B cell (primary cell): ENCODE measurements around the gene SHISA8. TPM values are rescaled to one million over a fixed set of nuclear protein-coding genes. Genes with fewer than 3 reads are reported as not detected.

Experiments used
- ATAC-seq: fragments of 200-7000 bp; cut with Tn5 transposase; one replicate; pipeline ENCODE4 v1.10.0; 2021; ENCODE audit warnings: low read depth, mild to moderate bottlenecking, moderate number of reproducible peaks, moderate library complexity
- CTCF ChIA-PET: fragments of 350-600 bp; sonication (Branson Sonifier 250); formaldehyde crosslinking; loops from one replicate; lab custom pipeline; 2021; ENCODE audit warnings: antibody characterized with exemption, inconsistent platforms; lab: Charles Lee
- POLR2A ChIA-PET: fragments of 350-600 bp; sonication (Branson Sonifier 250); formaldehyde crosslinking; loops from one replicate; lab custom pipeline; 2021; ENCODE audit warnings: antibody characterized with exemption; lab: Charles Lee
- DNase-seq: peaks from one replicate; pipeline ENCODE4 v3.0.0; 2013
- H2AFZ ChIP-seq: 2 replicates; pipeline ENCODE4 v1.6.1; 2012; ENCODE audit warnings: mild to moderate bottlenecking, low read depth, low read length; ENCODE audit not compliant: insufficient read depth, poor library complexity, severe bottlenecking
- H3K27ac ChIP-seq, 2 donors: 1 replicate in 1 of 2; 2 replicates in 1 of 2; pipeline ENCODE4 v1.5.1; 2012 to 2013; ENCODE audit warnings: low read length in 2 of 2, mild to moderate bottlenecking in 2 of 2, moderate library complexity in 1 of 2
- H3K27me3 ChIP-seq, 4 experiments: fragments of 200-600 bp in 1 of 4; sonication (generic) in 1 of 4; replicated peaks in 1 of 4; 1 replicate in 2 of 4; 2 replicates in 2 of 4; pipeline versions ENCODE4 v1.6.1 to v1.7.0; 2013 to 2016; ENCODE audit warnings: low read length in 3 of 4, mild to moderate bottlenecking in 2 of 4, mixed read lengths in 1 of 4, moderate library complexity in 1 of 4; ENCODE audit not compliant: insufficient read depth in 4 of 4, control insufficient read depth in 3 of 4; ENCODE audit errors: control extremely low read depth in 1 of 4
- H3K36me3 ChIP-seq, 2 experiments: replicated peaks in 1 of 2; 1 replicate in 1 of 2; 2 replicates in 1 of 2; pipeline versions ENCODE4 v1.6.1 to v1.7.1; 2013; ENCODE audit warnings: low read length in 1 of 2; ENCODE audit not compliant: insufficient read depth in 2 of 2, control insufficient read depth in 1 of 2; ENCODE audit errors: control extremely low read depth in 1 of 2, extremely low read depth in 1 of 2
- H3K4me1 ChIP-seq, 2 donors: fragments of 200-600 bp in 1 of 2; sonication (generic) in 1 of 2; 1 replicate in 1 of 2; 2 replicates in 1 of 2; pipeline versions ENCODE4 v1.5.1 to v1.6.1; 2013 to 2017; ENCODE audit warnings: low read length in 2 of 2; ENCODE audit not compliant: control insufficient read depth in 2 of 2, insufficient read depth in 2 of 2
- H3K4me2 ChIP-seq: replicated peaks from 2 replicates; pipeline ENCODE3; 2012; ENCODE audit warnings: mild to moderate bottlenecking, low read depth, low read length; ENCODE audit not compliant: poor library complexity, severe bottlenecking
- H3K4me3 ChIP-seq, 5 experiments: fragments of 200-600 bp in 1 of 5; sonication (generic) in 1 of 5; 1 replicate in 3 of 5; 2 replicates in 2 of 5; pipeline versions ENCODE4 v1.5.1 to v1.7.0; 2011 to 2016; ENCODE audit warnings: low read length in 4 of 5, mild to moderate bottlenecking in 4 of 5, low read depth in 2 of 5, control low read depth in 1 of 5, moderate library complexity in 1 of 5; ENCODE audit not compliant: insufficient read depth in 1 of 5; ENCODE audit errors: control extremely low read depth in 1 of 5, extremely low read depth in 1 of 5
- H3K79me2 ChIP-seq: fragments of 200-600 bp; sonication (generic); one replicate; pipeline ENCODE4 v1.6.0; 2016; ENCODE audit warnings: low read length; ENCODE audit not compliant: control insufficient read depth, insufficient read depth
- H3K9ac ChIP-seq: fragments of 200-600 bp; sonication (generic); 2 replicates; pipeline ENCODE4 v1.6.1; 2017; ENCODE audit warnings: mild to moderate bottlenecking, low read length, moderate library complexity
- H3K9me3 ChIP-seq, 3 donors: one replicate each; pipeline versions ENCODE4 v1.6.1 to v1.7.1; 2013; ENCODE audit warnings: low read length in 2 of 3; ENCODE audit not compliant: control insufficient read depth in 2 of 3, insufficient read depth in 1 of 3; ENCODE audit errors: control extremely low read depth in 1 of 3
- H4K20me1 ChIP-seq: 2 replicates; pipeline ENCODE4 v1.6.0; 2012; ENCODE audit warnings: mild to moderate bottlenecking, low read length; ENCODE audit not compliant: insufficient read depth, control insufficient read depth, poor library complexity, severe bottlenecking
- H3K27ac Mint-ChIP-seq: one replicate; pipeline ENCODE4 v1.8.0; 2021; ENCODE audit warnings: mixed read lengths
- H3K27me3 Mint-ChIP-seq: one replicate; pipeline ENCODE4 v1.8.0; 2021; ENCODE audit warnings: mixed read lengths
- H3K4me1 Mint-ChIP-seq: one replicate; pipeline ENCODE4 v1.8.0; 2021; ENCODE audit warnings: mixed read lengths
- H3K4me3 Mint-ChIP-seq: one replicate; pipeline ENCODE4 v1.8.0; 2021; ENCODE audit warnings: mixed read lengths
- H3K9me3 Mint-ChIP-seq: one replicate; pipeline ENCODE4 v1.8.0; 2022; ENCODE audit warnings: mixed read lengths; ENCODE audit not compliant: insufficient read depth
- CTCF ChIP-seq: fragments of 200-600 bp; IDR thresholded peaks from one replicate; pipeline ENCODE4 v1.8.0; 2022; ENCODE audit warnings: antibody characterized with exemption, mild to moderate bottlenecking
- EZH2 ChIP-seq: IDR thresholded peaks from 2 replicates; pipeline ENCODE4 v1.6.1; 2012; ENCODE audit warnings: borderline replicate concordance, low read depth, mild to moderate bottlenecking, moderate library complexity, low read length; ENCODE audit not compliant: insufficient read depth, poor library complexity, severe bottlenecking
- WGBS: methylation state at CpG from one replicate; pipeline ENCODE4 v1.1.5; 2013; ENCODE audit warnings: missing lambda C conversion rate; ENCODE audit not compliant: insufficient coverage; 5-methylcytosine and 5-hydroxymethylcytosine counted together
- intact Hi-C: fragments of 100-400 bp; cut with micrococcal nuclease; formaldehyde crosslinking; loops from one replicate; pipeline ENCODE4 v1.10.0; 2022
- polyA plus RNA-seq: library from polyadenylated mRNA; depleted of rRNA; stranded (reverse); fragments of >200 nt; gene quantifications from 2 replicates; pipeline ENCODE4 v1.2.3, GENCODE V29; 2012
- total RNA-seq, 2 donors: library from RNA; stranded (reverse); fragments of 120-200 nt in 1 of 2; gene quantifications; 1 replicate in 1 of 2; 2 replicates in 1 of 2; pipeline versions ENCODE4 v1.2.3 to v1.2.4, GENCODE V29; 2013 to 2022

SHISA8 gene
- total and polyA plus RNA-seq, 2 donors (not counting 1 experiment from before 2014, with no cell fraction given): 22.4 to 46.5 TPM

DNA sequence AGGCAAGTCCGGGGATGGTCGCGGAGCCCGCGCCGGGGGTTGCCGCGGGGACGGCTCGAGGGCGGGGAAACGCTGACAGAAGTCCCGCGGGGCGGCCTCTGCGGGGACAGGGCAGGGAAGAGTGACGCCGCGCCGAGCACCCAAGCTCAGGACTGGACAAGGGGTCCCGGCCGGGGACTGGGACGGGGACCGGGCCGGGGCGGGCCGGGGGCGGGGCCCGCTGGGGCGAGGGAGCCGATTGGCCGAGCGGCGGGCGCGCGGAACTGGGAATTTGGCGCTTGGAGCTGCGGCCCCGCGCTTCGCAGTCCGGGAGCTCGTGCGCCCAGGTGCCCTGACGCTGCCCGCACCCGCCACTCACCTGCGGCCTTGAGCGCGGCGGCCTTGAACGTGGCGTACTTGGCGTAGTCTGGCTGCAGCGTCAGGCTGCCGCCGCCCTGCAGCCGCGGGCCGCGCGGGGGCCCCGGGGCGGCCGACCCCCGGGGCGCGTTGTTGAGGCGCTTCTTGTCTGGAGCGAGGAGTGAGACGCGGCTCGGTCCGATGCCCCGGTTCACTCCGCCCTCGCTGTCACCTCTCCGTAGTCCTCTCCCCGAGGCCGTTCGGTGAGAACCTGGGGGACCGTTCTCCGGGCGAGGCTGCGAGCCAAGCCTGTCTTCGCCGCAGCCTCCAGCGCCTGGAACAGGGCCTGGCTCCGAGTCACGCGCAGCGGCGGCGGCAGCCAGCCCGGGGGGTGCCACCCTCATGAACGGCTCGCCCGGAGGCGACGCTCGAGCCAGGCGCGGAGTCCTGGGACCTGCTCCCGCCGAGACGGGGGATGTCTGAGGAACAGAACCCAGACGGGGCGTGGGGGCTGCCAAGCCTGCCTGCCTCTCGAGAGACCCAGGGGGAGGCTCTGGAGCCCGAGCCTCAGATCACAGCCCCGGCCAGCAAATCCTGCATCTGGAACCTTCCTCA, 4.5 kb downstream of the SHISA8 start:
- no peaks in the 10 kb centered on the region for H3K9me3 Mint-ChIP-seq
- Histone ChIP-seq H3K4me3 (peak overlapping the region in 4 of 5 experiments; percentile 35 to 57 (median 50)), H3K27me3 (peaks cover 0 to 44% (median 21%) of the 10 kb centered on the region in 4 experiments), H4K20me1 (peaks cover 31% of the 10 kb centered on the region), H3K79me2 (peaks cover 7% of the 10 kb centered on the region), H3K27ac (no peak overlapping the region), H3K4me2 (peak overlapping the region; percentile 98), H3K36me3 (peaks cover 0 to 11% of the 10 kb centered on the region in 2 experiments), H3K9ac (peak overlapping the region; percentile 66), H2AFZ (peak overlapping the region; percentile 58), H3K9me3 (peaks cover 0 to 5% (median 0%) of the 10 kb centered on the region in 3 donors), H3K4me1 (peaks cover 61% of the 10 kb centered on the region in 2 donors)
- 4% methylated on average over 112 of the region's 112 CpGs for WGBS
- CTCF ChIA-PET: interaction anchor here (1.5 to 3.8 kb wide), 6 partner anchors 15 to 84 kb away, joined by 3 to 13 read pairs (median 5); no protein-coding TSS in a partner anchor
- POLR2A ChIA-PET: interaction anchor here (0.5 to 5.0 kb wide), 9 partner anchors 9 to 121 kb away, joined by 3 to 32 read pairs (median 5); partner anchors contain the start of gene TNFRSF13C
- H3K4me1 Mint-ChIP-seq: peaks cover 51% of the 10 kb centered on the region
- peaks cover 9% of the 10 kb centered on the region for H3K27me3 Mint-ChIP-seq
- H3K4me3 Mint-ChIP-seq: peak overlapping the region; percentile 83
- ATAC-seq (peak; percentile 10), DNase-seq (peak; percentile 73)
- TF ChIP-seq EZH2 (peak; percentile 90), CTCF (no peak)
- intact Hi-C loops: loop anchor here (2.0 kb wide), 1 partner anchor 78 kb away; the partner anchor contains the start of gene SREBF2
- H3K27ac Mint-ChIP-seq: peak overlapping the region; percentile 67
